HepG2 (cell line): ENCODE results near the gene ZNF581. TPM values are rescaled to one million over a fixed set of nuclear protein-coding genes. Genes with fewer than 3 reads are reported as not detected.

ENCODE experiments used
- BCL6 ChIP-seq: IDR thresholded peaks from 2 replicates; pipeline ENCODE4 v1.6.1; 2016; ENCODE audit warnings: missing genetic modification reagents, missing compliant biosample characterization
- CEBPZ ChIP-seq: IDR thresholded peaks from 2 replicates; pipeline ENCODE4 v1.6.1; 2012; ENCODE audit warnings: low read length, improper control_type of control experiment
- DMAP1 ChIP-seq: IDR thresholded peaks from 2 replicates; pipeline ENCODE4 v1.6.1; 2016
- MYC ChIP-seq: sonication (generic); formaldehyde crosslinking; IDR thresholded peaks from 2 replicates; pipeline ENCODE4 v1.9.0; 2021; ENCODE audit warnings: missing genetic modification reagents, borderline replicate concordance
- ZFP1 ChIP-seq: IDR thresholded peaks from 2 replicates; pipeline ENCODE4 v1.6.1; 2016
- ZNF138 ChIP-seq: sonication (generic); formaldehyde crosslinking; IDR thresholded peaks from 2 replicates; pipeline ENCODE4 v1.5.0; 2020; ENCODE audit warnings: mild to moderate bottlenecking, low read depth, missing genetic modification reagents
- ZXDC ChIP-seq: sonication (generic); formaldehyde crosslinking; IDR thresholded peaks from 2 replicates; pipeline ENCODE4 v1.5.0; 2020; ENCODE audit warnings: mild to moderate bottlenecking, missing genetic modification reagents
- polyA plus RNA-seq, 8 experiments: library from polyadenylated mRNA; depleted of rRNA in 3 of 8; stranded (reverse) in 7 of 8; unstranded in 1 of 8; fragments of >200 nt; fragmentation: Illumina TruSeq in 4 of 8; extraction: Trizol in 4 of 8; gene quantifications; 2 replicates each; pipeline versions ENCODE4 v1.2.1 to v1.2.3, GENCODE V29; 2011 to 2016; ENCODE audit warnings: low read depth in 4 of 8, missing spikeins in 1 of 8, mixed read lengths in 1 of 8; ENCODE audit not compliant: insufficient read depth in 1 of 8
- total RNA-seq, 5 experiments: library from RNA; depleted of rRNA; stranded (reverse); fragments of >200 nt; fragmentation: Illumina TruSeq; extraction: Trizol; gene quantifications; 2 replicates each; pipeline ENCODE4 v1.2.3, GENCODE V29; 2016; ENCODE audit warnings: low read depth in 1 of 5
- TF ChIP-seq, protein P1 (sequence below), 2 experiments: fragments of 450-650 bp in 1 of 2; sonication (generic) in 1 of 2; formaldehyde crosslinking in 1 of 2; IDR thresholded peaks; 2 replicates each; pipeline versions ENCODE4 v1.6.1 to v1.8.0; 2016 to 2022; ENCODE audit warnings: antibody characterized with exemption in 1 of 2, mild to moderate bottlenecking in 1 of 2, missing genetic modification reagents in 1 of 2
- TF ChIP-seq, protein P2 (sequence below): sonication (generic); formaldehyde crosslinking; IDR thresholded peaks from 2 replicates; pipeline ENCODE4 v1.4.0; 2020; ENCODE audit warnings: missing genetic modification reagents, mild to moderate bottlenecking, borderline replicate concordance
- TF ChIP-seq, protein P3 (sequence below): sonication (generic); IDR thresholded peaks from 2 replicates; pipeline ENCODE4 v1.6.1; 2016; ENCODE audit warnings: low read depth, borderline replicate concordance

ZNF581 gene
- total and polyA plus RNA-seq, 2 of the 13 experiments (the other 11 are each of a cell fraction or from before 2014, with no cell fraction given): 19.6 to 49.5 TPM

GRCh38 chr19:55605207-55605636 lies 38.2 kb upstream of the ZNF581 start (continued):
- TF ChIP-seq ZNF138 (CRISPR knock-in tag) (no peak), ZFP1 (CRISPR knock-in tag) (no peak), DMAP1 (CRISPR knock-in tag) (peak; percentile 35; the same call in 1 of the 2 replicates), CEBPZ (no peak), ZXDC (CRISPR knock-in tag) (no peak), BCL6 (CRISPR knock-in tag) (0 out of 2 replicates have a peak, but pooled peaks have one; percentile 16), MYC (CRISPR knock-in tag) (no peak; the same call in 1 of the 2 replicates)
- TF ChIP-seq, protein P1, sequence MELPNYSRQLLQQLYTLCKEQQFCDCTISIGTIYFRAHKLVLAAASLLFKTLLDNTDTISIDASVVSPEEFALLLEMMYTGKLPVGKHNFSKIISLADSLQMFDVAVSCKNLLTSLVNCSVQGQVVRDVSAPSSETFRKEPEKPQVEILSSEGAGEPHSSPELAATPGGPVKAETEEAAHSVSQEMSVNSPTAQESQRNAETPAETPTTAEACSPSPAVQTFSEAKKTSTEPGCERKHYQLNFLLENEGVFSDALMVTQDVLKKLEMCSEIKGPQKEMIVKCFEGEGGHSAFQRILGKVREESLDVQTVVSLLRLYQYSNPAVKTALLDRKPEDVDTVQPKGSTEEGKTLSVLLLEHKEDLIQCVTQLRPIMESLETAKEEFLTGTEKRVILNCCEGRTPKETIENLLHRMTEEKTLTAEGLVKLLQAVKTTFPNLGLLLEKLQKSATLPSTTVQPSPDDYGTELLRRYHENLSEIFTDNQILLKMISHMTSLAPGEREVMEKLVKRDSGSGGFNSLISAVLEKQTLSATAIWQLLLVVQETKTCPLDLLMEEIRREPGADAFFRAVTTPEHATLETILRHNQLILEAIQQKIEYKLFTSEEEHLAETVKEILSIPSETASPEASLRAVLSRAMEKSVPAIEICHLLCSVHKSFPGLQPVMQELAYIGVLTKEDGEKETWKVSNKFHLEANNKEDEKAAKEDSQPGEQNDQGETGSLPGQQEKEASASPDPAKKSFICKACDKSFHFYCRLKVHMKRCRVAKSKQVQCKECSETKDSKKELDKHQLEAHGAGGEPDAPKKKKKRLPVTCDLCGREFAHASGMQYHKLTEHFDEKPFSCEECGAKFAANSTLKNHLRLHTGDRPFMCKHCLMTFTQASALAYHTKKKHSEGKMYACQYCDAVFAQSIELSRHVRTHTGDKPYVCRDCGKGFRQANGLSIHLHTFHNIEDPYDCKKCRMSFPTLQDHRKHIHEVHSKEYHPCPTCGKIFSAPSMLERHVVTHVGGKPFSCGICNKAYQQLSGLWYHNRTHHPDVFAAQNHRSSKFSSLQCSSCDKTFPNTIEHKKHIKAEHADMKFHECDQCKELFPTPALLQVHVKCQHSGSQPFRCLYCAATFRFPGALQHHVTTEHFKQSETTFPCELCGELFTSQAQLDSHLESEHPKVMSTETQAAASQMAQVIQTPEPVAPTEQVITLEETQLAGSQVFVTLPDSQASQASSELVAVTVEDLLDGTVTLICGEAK (IDR thresholded peaks at IDR 0.05): peak; percentile 38; the same call in 1 of the 2 replicates
- TF ChIP-seq, protein P1 (CRISPR knock-in tag; IDR thresholded peaks at IDR 0.05): no peak
- TF ChIP-seq, protein P2, sequence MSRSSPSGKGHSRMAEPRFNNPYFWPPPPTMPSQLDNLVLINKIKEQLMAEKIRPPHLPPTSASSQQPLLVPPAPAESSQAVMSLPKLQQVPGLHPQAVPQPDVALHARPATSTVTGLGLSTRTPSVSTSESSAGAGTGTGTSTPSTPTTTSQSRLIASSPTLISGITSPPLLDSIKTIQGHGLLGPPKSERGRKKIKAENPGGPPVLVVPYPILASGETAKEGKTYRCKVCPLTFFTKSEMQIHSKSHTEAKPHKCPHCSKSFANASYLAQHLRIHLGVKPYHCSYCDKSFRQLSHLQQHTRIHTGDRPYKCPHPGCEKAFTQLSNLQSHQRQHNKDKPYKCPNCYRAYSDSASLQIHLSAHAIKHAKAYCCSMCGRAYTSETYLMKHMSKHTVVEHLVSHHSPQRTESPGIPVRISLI (CRISPR knock-in tag): no peak
- TF ChIP-seq, protein P3, sequence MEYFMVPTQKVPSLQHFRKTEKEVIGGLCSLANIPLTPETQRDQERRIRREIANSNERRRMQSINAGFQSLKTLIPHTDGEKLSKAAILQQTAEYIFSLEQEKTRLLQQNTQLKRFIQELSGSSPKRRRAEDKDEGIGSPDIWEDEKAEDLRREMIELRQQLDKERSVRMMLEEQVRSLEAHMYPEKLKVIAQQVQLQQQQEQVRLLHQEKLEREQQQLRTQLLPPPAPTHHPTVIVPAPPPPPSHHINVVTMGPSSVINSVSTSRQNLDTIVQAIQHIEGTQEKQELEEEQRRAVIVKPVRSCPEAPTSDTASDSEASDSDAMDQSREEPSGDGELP: no peak
